ENCODE measurements around the gene RHOB.
"Not testable (repeated sequence)": the region's sequence is repeated elsewhere in the genome, so short reads cannot be mapped to it uniquely, and the experiment has no call there.

Gene RHOB

DNA sequence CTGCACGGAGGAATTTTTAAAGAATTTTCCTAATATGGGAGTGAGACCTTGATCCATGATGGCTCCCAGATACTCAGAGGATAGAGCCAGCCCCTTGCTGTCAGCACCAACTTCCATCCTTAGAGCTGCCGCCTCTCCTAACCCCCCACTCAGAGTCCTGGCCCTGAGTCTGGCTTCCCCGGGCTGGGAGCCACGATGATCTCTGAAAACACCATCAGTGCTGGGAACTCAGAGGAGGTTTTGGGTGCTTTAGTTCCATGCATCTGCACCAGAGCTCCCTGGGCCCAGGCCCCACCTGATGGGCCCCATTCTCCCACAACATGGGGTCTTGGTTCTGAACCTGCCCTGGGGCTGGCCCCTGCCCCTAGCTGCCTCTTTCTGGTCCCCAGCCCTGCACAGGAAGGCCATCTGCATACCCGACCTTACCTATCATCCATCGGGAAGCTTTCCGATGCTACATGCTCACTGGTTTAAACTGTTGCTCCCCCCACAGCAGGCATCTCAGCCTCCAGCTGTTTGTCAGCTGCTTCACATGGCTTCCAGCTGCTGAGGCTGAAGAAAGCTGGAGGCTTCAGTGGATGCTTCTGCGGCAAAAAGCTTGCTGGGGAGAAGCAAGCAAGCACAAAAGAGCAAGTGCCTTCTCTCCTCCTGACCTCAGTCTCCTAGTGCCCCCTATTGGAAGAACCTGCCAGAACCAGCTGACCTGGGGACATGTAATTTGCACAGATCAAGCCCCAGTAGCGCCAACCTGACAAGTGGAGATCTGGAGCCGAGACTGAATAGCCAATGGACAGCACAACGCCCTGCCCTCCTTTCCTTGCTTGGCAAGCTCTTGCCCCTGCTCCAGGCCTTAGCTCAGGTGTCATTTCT is 24.2 kb upstream of the RHOB start:
- no peak for DNase-seq (ENCODE audit: low read depth in 2 of 2)

DNA sequence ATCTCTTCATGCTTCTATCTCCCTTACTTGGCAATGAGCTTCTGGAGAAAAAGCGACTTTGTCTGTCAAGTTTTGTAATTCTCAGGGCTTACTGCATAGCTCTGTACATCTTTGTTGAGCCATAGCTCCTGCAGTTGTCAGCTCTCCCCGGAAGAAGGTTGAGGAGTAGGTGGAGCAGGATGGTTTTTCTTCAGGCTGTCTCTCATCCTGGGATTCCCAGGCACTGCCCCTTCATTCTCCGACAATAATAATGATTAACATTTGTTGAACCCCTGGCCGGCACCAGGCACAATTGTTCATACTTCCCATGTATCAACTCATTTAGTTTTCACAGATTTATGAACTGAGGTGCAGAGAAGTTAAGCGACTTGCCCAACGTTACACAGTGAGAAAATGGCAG is 23.5 kb upstream of the RHOB start:
- no peak for DNase-seq (ENCODE audit: low read depth in 2 of 2)

DNA sequence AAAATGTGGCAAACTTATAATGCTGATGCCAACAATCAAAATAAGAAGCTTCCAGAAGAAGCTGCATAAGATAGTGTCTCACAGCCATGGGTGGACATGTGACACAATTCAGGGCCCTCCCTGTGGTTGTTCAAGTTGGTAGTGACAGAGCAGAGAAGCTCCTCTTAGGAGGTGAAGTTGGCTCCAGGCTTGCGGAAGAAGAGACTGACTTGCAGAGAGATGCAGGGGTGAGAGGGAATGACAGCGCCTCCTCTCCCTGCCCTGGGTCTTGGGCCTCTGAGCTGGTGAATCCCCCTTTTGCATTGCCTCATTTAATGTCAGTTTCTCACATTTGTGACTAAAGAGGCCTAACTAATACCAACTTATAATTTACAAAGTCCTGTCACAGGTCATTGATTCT is 23.0 kb upstream of the RHOB start:
- DNase-seq (ENCODE audit: low read depth in 2 of 2), result no peak

DNA sequence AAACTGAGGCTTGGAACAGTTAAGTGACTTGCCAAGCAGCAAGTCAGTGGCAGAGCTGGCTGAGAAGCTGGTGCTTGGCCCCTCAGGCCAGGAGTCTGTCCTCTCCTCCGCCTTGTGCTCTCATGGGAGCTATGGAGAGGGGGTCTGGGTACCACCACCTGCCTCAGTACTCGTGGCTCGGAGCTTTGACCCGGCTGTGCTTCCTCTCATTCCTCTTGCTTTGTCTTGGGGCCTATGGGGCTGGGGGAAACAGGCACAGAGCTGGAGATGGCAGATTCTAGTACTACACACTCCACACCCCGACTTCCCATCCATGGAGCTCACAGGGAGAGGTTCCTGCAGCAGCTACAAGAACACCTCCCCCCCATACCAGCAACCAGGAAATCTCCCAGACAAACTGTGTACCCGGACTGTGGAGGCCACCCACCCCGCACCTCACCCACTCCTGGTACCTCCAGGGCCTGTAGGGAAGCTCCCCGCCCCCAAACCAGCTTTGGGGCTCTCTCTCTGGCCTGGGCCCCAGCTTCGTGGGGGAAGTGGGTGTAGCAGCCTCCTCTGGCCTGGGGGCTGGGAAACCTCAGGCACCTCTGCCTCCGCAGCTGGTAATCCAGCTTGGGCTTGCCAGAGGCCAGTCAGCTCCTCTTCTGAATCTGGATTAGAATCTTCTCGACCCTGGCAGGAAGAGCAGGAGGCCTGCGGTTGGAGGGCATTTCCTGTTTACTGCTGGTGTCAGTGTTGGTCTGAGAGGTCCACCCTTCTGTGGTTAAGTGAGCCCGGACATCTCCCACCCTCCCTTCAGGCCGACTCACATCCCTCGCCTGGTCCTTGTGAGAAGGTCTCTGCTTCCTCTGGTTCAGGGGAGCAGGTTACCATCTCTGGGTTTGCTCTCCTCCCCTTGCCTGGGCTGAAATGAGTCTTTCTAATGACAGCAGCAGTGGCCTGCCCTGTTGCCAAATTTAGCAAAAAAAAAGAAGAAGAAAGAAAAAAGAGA is 22.3 kb upstream of the RHOB start:
- DNase-seq (ENCODE audit: low read depth in 2 of 2), result peak in 1 of 2 donors; percentile 3

DNA sequence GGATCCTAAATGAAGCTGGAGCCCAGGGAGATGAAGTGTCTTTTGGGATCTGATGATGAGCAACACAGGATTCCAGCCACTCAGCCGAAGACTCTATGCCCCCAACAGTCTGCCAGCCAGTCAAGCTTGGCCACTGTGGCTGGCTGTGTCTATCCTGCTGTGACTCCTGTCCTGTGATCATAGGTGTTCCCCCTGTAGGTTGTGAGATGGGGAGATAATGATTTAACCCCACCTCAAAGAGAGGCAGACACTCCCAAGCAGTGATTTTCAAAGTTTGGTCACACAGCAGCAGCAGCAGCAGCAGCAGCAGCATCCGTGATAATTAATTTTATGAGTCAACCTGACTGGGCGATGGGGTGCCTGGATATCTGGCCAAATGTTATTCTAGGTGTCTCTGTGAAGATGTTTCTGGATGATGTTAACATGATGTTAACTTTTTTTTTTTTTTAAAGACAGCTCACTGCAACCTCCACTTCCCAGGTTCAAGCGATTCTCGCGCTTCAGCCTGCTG is 21.4 kb upstream of the RHOB start:
- no peak for DNase-seq (ENCODE audit: low read depth in 2 of 2)

DNA sequence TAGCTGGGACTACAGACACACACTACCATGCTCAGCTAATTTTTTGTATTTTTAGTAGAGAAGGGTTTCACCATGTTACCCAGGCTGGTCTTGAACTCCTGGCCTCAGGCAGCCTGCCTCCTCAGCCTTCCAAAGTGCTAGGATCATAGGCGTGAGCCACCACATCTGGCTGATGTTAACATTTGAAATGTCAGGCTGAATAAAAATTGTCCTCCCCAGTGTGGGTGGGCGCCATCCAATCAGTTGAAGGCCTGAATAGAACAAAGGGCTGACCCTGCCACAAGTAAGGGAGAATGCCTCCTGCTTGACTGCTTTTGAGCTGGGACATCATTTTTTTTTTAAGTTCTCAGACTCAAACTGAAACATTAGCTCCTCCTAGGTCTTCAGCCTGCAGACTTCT is 21.0 kb upstream of the RHOB start:
- DNase-seq (ENCODE audit: low read depth in 2 of 2), result no peak

DNA sequence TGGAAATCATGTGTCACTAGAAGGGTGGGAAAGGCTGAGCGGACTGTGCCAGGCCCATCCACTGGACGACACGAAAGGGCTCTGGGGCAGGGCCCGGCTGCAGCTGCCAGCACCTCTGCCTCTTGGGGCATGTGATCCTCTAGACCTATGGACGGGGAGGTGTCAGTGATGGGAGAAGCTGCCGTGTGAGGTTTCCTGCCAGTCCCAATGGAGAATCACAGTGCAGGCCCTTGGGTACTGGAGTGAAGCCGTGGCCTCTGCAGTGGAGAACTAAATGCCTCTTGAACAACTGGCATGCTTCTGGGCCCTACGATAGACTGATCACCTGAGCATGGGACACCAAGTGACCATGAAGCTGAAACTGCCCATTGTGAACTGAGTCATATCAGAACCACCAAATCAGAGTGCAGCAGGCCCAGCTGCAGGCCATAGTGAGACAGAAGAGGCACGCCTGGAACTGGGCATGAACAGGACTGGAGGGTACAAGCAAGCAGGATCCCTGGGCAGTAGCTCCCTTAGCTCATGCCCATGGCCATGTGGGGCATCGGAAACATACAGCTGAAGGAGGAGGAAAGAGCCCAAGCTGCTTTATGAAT is 18.8 kb upstream of the RHOB start:
- no peak for DNase-seq (ENCODE audit: low read depth in 2 of 2)

DNA sequence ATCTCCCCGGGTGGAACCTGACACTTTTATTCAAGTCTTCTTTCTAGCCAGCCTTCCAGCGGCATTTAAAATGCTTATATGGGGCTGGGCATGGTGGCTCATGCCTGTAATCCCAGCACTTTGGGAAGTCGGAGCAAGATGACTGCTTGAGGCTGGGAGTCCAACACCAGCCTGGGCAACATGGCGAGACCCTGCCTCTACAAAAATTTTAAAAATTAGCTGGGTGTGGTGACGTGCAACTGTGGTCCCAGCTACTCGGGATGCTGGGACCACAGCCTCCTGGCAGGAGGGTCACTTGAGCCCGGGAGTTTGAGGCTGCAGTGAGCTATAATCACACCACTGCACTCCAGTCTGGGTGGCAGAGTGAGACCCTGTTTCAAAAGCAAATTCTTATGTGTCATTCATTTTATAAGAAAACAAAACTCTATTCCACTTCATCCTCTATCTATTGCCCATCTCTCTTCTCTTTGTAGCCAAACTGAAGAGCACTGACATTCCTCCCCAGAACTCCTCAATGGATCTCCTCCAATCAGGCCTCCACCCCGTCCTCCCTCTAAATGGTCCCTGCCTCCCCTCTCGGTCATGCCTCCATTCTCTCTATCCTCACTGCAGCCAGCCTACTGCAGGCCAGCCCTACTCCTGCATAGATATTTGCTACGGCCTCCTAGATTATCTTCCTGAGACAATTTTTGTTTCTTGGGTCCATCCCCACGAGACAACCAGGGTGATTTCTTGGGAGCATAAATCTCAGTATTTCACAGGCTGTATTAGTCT is 18.0 kb upstream of the RHOB start:
- DNase-seq (ENCODE audit: low read depth in 2 of 2), result no peak

DNA sequence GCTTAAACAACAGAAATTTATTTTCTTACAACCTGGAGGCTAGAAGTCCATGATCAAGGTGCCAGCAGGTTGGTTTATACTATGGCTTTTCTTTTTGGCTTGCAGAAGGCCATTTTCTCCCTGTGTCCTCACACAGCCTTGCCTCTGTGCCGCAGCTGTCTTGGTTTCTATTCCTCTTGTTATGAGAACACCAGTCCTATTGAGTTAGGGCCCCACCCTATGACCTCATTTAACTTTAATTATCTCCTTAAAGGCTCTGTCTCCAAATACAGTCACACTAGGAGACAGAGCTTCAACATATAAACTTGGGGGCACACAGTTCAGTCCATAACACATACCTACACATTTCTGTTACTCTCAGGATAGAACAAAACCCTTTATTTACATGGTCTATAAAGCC is 17.3 kb upstream of the RHOB start:
- no peak for DNase-seq (ENCODE audit: low read depth in 2 of 2)

DNA sequence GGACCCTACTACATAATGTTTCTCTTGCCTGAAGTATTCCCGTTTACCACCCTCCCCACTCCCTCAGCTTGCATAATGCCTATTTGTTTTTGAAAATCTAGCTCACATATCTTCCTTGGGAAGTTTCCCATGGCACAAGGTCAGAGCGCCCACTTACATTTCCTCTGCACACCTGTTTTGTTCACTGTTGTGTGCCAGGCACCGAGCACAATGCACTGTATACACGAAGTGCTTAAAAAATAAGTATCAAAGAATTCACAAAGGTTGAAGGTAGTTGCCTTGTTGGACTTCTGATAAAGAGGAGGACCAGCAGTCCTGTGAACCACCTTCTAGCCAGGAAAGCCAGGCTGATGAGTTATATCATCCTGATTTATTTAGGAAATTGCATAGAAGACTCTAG is 16.8 kb upstream of the RHOB start:
- no peak for DNase-seq (ENCODE audit: low read depth in 2 of 2)

DNA sequence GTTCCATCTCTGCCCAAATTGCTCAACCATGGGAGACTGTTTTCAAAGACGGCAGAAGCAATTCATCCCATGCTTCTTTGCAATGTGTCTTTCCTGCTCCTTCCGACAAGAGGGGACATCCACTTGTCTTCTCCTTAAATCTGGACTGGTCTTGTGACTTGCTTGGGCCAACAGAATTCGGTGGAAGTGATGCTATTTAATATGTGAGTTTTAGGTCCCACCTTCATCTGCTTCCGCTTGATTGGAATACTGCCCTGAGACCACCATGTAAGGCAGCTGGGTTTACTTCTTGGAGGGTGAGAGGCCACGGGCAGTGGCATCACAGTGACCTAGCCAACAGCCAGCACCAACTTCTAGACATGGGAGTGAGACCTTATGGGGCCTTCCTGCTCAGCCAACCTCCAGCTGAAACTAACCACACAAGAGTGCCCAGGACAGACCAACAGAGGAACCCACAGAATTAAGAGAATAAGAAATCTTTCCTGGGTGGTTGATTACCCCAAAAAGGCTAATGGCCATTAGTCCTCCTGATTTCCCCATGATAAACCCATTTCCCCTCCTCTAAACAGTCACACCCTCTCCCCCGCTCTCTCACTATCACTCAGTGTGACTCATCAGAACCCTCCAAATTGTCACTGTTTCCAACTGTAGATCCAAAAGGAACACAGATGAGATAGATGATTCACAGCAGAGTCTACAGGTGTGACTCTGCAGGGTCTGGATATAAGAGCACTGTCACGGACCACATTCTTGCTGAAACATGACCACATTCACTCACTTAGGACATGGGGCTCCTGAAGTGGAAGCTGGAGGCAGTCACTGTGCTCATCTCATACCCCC is 16.2 kb upstream of the RHOB start:
- DNase-seq (ENCODE audit: low read depth in 2 of 2), result no peak

DNA sequence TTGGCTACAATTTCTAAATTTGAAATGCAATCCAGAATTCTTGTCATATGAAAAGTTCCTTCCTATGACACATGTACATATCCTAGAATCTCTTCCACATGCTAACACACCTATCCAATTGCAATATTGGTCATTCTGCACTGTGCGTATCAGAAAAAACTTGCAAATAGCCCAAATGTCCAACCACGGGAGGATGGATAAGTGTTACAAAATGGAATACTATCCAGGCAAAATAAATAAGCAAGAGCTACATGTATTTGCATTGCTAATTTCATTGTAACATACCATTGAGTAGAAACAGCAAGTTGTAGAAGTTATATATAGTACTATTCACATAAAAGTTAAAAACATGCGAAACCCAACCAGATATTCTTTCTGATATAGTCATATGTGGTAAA is 15.6 kb upstream of the RHOB start:
- no peak for DNase-seq (ENCODE audit: low read depth in 2 of 2)

DNA sequence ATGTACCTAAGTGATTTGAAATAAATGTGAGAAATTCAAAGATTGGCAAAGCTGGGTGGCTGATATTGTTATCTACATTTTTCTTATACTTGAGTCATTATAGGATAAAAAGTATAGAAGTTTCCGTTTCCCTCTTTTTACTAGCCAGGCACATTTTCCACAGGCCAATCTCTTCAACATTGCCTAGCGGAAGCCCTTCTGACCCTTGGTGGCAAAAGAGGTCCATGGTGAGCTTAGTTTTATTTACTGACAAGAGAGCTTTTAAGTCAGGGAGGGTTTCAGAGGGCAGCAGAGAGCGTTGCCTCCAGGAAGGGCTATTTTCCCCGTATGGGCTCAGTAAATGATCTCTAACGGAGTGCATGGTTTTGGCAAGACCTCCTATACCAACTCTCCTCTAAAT is 15.1 kb upstream of the RHOB start:
- no peak for DNase-seq (ENCODE audit: low read depth in 2 of 2)

DNA sequence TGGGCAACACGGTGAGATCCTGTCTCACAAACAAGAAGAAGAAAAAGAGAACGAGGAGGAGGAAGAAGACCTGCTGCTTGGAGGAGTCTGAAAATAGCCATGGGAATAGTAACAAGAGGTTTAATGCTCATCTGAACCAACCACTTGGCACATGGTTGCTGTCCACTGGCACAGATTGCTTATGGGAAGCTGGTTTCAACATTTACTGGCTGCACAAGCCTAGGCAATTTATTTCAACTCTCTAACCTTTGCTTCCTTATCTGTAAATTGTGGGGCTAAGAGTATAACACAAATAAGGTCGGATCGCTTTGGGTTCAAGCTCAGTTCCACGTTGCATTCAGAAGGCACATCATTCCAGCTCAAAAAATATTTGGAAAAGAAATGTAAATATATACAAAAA is 14.2 kb upstream of the RHOB start:
- no peak for DNase-seq (ENCODE audit: low read depth in 2 of 2)

DNA sequence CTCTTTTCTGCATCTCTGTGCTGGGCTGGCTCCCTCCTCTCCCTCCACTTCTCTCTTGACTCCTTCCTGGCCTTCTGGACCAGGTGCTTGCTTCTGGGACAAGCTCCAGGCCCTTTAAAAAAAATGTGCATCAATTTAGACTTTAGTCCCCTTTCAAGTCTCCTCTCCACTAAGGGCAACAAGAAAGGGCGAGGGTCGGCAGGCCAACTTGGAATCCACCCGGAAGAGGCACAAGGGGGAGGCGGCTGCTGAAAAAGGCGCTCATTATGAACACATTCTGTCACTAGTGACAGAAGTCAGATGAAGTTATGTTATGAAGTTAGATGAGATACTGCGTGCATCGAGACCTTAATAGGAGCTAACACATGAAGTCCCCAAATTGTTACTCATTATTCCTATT is 13.6 kb upstream of the RHOB start:
- no peak for DNase-seq (ENCODE audit: low read depth in 2 of 2)

DNA sequence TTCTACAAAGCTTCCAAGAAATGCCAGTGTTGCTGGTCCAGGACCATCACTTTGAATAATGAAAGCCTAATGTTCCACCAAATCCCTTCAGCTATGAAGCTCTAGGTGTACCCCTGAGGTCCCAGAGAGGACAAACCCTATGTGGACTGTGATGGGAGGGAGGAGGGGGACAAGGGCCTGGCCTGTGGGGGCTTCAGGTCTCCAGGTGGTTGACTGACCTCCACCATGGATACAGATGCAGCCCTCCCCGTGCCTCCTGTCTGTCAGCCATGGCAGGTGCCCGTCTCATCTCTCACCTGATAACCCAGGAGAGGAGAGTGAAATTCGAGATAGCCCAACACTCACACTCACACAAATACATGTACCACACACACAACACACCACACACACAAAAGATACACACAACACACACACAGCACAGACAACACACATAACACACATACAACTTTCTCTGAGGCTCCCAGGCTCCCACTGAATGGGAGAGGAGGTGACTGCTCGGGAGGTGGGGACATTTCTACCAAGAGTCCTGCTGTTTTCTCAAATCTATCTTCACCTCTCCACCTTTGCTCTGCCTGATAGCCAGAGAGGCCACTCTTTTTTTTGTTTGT is 12.8 kb upstream of the RHOB start:
- DNase-seq (ENCODE audit: low read depth in 2 of 2), result no peak

DNA sequence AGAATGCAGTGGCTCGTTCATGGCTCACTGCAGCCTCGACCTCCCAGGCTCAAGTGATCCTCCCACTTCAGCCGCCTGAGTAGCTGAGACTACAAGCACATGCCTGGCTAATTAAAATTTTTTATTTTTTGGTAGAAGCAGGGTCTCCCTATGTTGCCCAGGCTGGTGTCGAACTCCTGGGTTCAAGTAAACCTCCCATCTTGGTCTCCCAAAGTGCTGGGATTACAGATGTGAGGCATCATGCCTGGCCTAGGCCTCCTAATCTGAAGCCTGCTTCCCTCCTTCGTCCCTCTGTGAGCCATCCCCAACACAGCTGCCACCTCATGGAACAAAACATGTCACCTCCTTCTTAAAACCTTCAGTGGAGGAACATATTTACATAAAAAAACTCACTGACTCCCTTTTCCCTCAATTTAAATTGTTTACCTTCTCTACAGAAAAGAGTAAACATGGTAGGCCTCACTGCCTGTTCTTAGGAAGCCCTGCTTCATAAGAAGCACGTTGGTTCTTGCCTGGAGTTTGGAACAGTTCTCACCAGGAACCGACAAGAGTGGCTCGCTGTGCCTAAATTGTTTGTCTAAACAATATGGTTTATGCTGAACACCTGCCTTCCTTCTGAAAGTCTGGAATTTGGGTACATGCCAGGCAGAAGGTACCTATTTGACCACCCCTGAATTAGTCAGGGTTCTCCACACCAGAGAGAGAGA is 12.1 kb upstream of the RHOB start:
- DNase-seq (ENCODE audit: low read depth in 2 of 2), result no peak

DNA sequence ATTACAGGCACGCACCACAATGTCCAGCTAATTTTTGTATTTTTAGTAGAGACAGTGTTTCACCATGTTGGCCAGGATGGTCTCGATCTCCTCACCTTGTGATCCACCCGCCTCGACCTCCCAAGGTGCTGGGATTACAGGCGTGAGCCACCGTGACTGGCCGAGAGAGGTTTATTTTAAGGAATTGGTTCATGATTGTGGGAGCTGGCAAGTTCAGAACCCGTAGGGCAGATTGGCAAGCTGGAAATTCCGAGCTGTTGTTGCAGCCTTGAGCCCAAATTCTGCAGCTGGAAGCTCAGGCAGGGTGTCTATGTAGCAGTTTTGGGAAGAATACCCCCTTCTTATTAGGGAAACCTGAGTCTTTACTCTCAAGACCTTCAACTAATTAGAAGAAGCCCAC is 11.4 kb upstream of the RHOB start:
- DNase-seq (ENCODE audit: low read depth in 2 of 2), result not testable (repeated sequence)

DNA sequence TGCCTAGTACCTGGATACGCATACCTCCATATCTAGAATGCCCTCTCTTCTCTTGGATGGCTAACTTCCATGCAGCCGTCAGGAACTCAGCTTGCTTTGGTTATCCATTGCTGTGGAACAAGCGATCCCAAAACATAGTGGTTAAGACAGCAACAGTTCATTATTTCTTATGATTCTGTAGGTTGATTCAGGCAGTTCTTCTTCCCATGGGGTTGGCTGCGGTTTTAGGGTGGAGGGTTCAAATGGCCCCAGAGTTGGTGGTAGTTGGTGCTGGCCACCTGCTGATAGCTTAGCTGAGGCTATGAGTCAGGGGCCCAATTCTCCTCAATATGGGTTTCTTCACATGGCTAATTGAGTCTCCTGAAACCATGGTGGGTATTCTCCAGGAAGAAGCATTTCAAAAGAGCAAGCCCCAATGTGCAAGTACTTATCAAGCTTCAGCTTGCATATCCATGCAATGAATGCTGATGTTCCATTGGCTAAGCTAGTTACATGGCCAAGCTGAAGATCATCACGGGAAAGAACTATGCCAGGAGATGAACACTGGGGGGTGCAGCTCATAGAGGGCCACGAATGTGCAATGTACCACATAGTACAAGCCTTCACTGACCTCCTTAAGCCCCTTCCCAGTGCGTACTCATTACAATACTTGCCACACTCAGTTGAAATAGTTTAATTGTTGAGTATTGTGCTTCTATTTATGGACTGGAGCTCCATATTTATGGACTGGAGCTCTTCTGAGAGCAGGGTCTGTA is 10.0 kb upstream of the RHOB start:
- no peak for DNase-seq (ENCODE audit: low read depth in 2 of 2)

All from stimulated activated CD8-positive, alpha-beta memory T cell treated with anti-CD3 and anti-CD28 coated beads, Interleukin-15, amount 100 ng/mL, for 4 hours (primary cell).